Measurements from ENCODE around the gene DPP9. TPM values are rescaled to one million over a fixed set of nuclear protein-coding genes. Genes with fewer than 3 reads are reported as not detected.

DPP9 gene
- total and polyA plus RNA-seq, 2 of the 8 experiments (the other 6 are each of a cell fraction or from before 2014, with no cell fraction given) = 11.6 to 40.7 TPM

- H3K36me3 ChIP-seq (ENCODE audit: control insufficient read depth in 2 of 4, insufficient read depth in 4 of 4, low read length in 3 of 4) = peaks cover 0 to 15% (median 2%) of the 10 kb centered on the region in 4 experiments; a peak in 5 of 8 replicates
- H3K4ac ChIP-seq (replicated peaks; ENCODE audit: insufficient read length, low read depth, low read length) = no peak overlapping the region
- no peak overlapping the region for H3K9ac ChIP-seq (replicated peaks in 1 of 4; ENCODE audit: extremely low read depth in 1 of 4, low read depth in 3 of 4, low read length in 3 of 4)
- DNase-seq (ENCODE audit: low read depth in 1 of 2, low spot score in 2 of 2) (peak; percentile 90 to 96), FAIRE-seq (peak; percentile 71)
- no peaks in the 10 kb centered on the region for H3K27me3 ChIP-seq (replicated peaks in 1 of 4; ENCODE audit: control insufficient read depth in 3 of 4, extremely low read depth in 1 of 4, insufficient read depth in 3 of 4, low read length in 3 of 4)
- 74% methylated on average over 16 of the region's 34 CpGs; no CpG with 5 or more reads in 1 of the 2 experiments for WGBS, 2 experiments (ENCODE audit: extremely low coverage in 1 of 2, insufficient coverage in 1 of 2, insufficient read length in 1 of 2, insufficient replicate concordance in 2 of 2, low coverage in 1 of 2, low lambda C conversion rate in 2 of 2, missing lambda C conversion rate in 1 of 2)
- H3K9me3 ChIP-seq (ENCODE audit: insufficient read depth in 2 of 2, low read depth in 1 of 2, low read length in 1 of 2) = no peaks in the 10 kb centered on the region
- ChIA-PET CTCF (ENCODE audit: partially characterized antibody) (interaction anchor here (0.5 to 2.5 kb wide), 4 partner anchors 10 to 150 kb away, joined by 3 to 9 read pairs (median 5); no protein-coding TSS in a partner anchor), POLR2A (ENCODE audit: partially characterized antibody) (interaction anchor here (0.5 to 1.7 kb wide), 7 partner anchors 10 to 285 kb away, joined by 3 to 6 read pairs (median 4); no protein-coding TSS in a partner anchor)
- peaks cover 0 to 3% of the 10 kb centered on the region in 2 experiments for H4K20me1 ChIP-seq (replicated peaks in 1 of 2; ENCODE audit: control insufficient read depth in 1 of 2, insufficient read depth in 2 of 2, low read length in 2 of 2)
- H3K4me1 ChIP-seq (replicated peaks in 1 of 4; ENCODE audit: control insufficient read depth in 3 of 4, insufficient read depth in 4 of 4, low read length in 3 of 4) = peaks cover 0 to 11% (median 8%) of the 10 kb centered on the region in 4 experiments; a peak in 6 of 7 replicates
- no peak overlapping the region for H3K23ac ChIP-seq (ENCODE audit: insufficient read length)
- peak overlapping the region; percentile 70; the same call in 1 of the 2 replicates for H2AK5ac ChIP-seq (ENCODE audit: low read depth, low read length)
- no peak overlapping the region for H3K56ac ChIP-seq (replicated peaks; ENCODE audit: insufficient read length, low read depth, low read length)
- peak overlapping the region; percentile 39 to 44 for H3K4me2 ChIP-seq (ENCODE audit: insufficient read depth in 1 of 2, low read depth in 2 of 2, low read length in 2 of 2)
- no peak overlapping the region for H4K91ac ChIP-seq (replicated peaks; ENCODE audit: insufficient read length, low read length)
- H4K5ac ChIP-seq (ENCODE audit: insufficient read length, low read depth, low read length) = peak overlapping the region; percentile 15
- H3K23me2 ChIP-seq (ENCODE audit: low read depth, low read length) = no peaks in the 10 kb centered on the region
- H3K18ac ChIP-seq (ENCODE audit: extremely low read depth, low read length) = no peak overlapping the region; the same call in 1 of the 2 replicates
- no peak overlapping the region for H2BK12ac ChIP-seq (ENCODE audit: low read depth, low read length)
- no peak overlapping the region for H3K14ac ChIP-seq (ENCODE audit: insufficient read length)
- H2AFZ ChIP-seq (ENCODE audit: low read length) = no peak overlapping the region
- H2BK15ac ChIP-seq (ENCODE audit: low read length) = no peak overlapping the region
- no peaks in the 10 kb centered on the region for H3K79me1 ChIP-seq (ENCODE audit: low read depth, low read length)
- no peak overlapping the region for H2BK20ac ChIP-seq (ENCODE audit: low read length)
- no peaks in the 10 kb centered on the region for H3K79me2 ChIP-seq (ENCODE audit: control insufficient read depth in 1 of 2, insufficient read depth in 2 of 2, low read length in 2 of 2)
- H3K27ac ChIP-seq (ENCODE audit: low read depth, low read length) = 0 out of 2 replicates have a peak overlapping the region, but pooled peaks have one; percentile 63
- peak overlapping the region; percentile 38; the same call in 1 of the 2 replicates for H4K8ac ChIP-seq (ENCODE audit: extremely low read depth, insufficient read depth, low read length)
- peak overlapping the region; percentile 75 for H2BK5ac ChIP-seq (ENCODE audit: low read depth, low read length)
- H3K4me3 ChIP-seq (ENCODE audit: extremely low read depth in 1 of 4, insufficient read depth in 2 of 4, low read depth in 3 of 4, low read length in 4 of 4) = peak overlapping the region in 2 of 4 experiments; percentile 5 to 32; a peak in 2 of 8 replicates
- H2BK120ac ChIP-seq (replicated peaks; ENCODE audit: low read depth, low read length) = no peak overlapping the region
- TF ChIP-seq CHD1 (IDR thresholded peaks at IDR 0.05; ENCODE audit: low read depth, low read length) = no peak
- TF ChIP-seq SIX5 (IDR thresholded peaks at IDR 0.05; ENCODE audit: low read depth, low read length) = no peak
- no peak for TF ChIP-seq CTBP2 (IDR thresholded peaks at IDR 0.05; ENCODE audit: borderline replicate concordance, insufficient read depth, insufficient read length, low read length)
- no peak for TF ChIP-seq CBX5 (IDR thresholded peaks at IDR 0.05; ENCODE audit: low read depth, low read length)
- no peak for TF ChIP-seq JUND (IDR thresholded peaks at IDR 0.05; ENCODE audit: low read length)
- TF ChIP-seq BCL11A (IDR thresholded peaks at IDR 0.05; ENCODE audit: low read depth in 2 of 2, low read length in 2 of 2) = no peak
- TF ChIP-seq TAF1 (IDR thresholded peaks at IDR 0.05; ENCODE audit: low read depth, low read length) = no peak
- no peak for TF ChIP-seq SP4 (IDR thresholded peaks at IDR 0.05; ENCODE audit: low read length)
- no peak for TF ChIP-seq SP2 (IDR thresholded peaks at IDR 0.05; ENCODE audit: low read length)
- TF ChIP-seq ATF2 (IDR thresholded peaks at IDR 0.05; ENCODE audit: low read length) = no peak
Observed at GRCh38 chr19:4678881-4679790, 44.5 kb downstream of the DPP9 start.
